ENCODE results near the gene S1PR3. TPM values are rescaled to one million over a fixed set of nuclear protein-coding genes. Genes with fewer than 3 reads are reported as not detected.

Gene S1PR3
- polyA plus RNA-seq, 2 of the 4 experiments (the other 2 are of a cell fraction): 26.4 to 33.7 TPM

GRCh38 chr9:88947581-88948573, 43.4 kb upstream of the S1PR3 start:
- TF ChIP-seq MAFK (IDR thresholded peaks at IDR 0.05; ENCODE audit: partially characterized antibody) (peak; percentile 94), FOSL2 (IDR thresholded peaks at IDR 0.05) (no peak), FOSL2 (CRISPR knock-in tag; IDR thresholded peaks at IDR 0.05) (no peak), NFE2L2 (conservative IDR thresholded peaks at IDR 0.05; ENCODE audit: low read length) (0 out of 2 replicates have a peak, but pooled peaks have one; percentile 31)

GRCh38 chr9:88949425-88949824, 41.8 kb upstream of the S1PR3 start:
- ChIA-PET CTCF (interaction anchor here (1.6 kb wide), 1 partner anchor 52 kb away, joined by 5 read pairs; no protein-coding TSS in a partner anchor), POLR2A (no interaction called here)
- peaks cover 48% of the 10 kb centered on the region for H3K4me1 ChIP-seq
- DNase-seq (ENCODE audit: low read depth in 1 of 2, low spot score in 1 of 2) (peak in 1 of 2 experiments; percentile 26), FAIRE-seq (no peak), ATAC-seq (no peak)
- H3K4me3 ChIP-seq: no peak overlapping the region
- 61% methylated on average over 9 of the region's 9 CpGs for WGBS (ENCODE audit: missing lambda C conversion rate)
- no peaks in the 10 kb centered on the region for H3K9me3 ChIP-seq
- TF ChIP-seq MAFK (IDR thresholded peaks at IDR 0.05; ENCODE audit: partially characterized antibody): no peak
- TF ChIP-seq MAX (IDR thresholded peaks at IDR 0.05): no peak
- no peak for TF ChIP-seq ATOH8 (CRISPR knock-in tag; IDR thresholded peaks at IDR 0.05; ENCODE audit: low read depth)
- no peak for TF ChIP-seq CBX8 (IDR thresholded peaks at IDR 0.05)
- TF ChIP-seq RARB (CRISPR knock-in tag; IDR thresholded peaks at IDR 0.05): no peak
- TF ChIP-seq CHD4 (IDR thresholded peaks at IDR 0.05; ENCODE audit: borderline replicate concordance): no peak
- no peak for TF ChIP-seq HDAC2 (IDR thresholded peaks at IDR 0.05)
- TF ChIP-seq PHF8 (IDR thresholded peaks at IDR 0.05; ENCODE audit: borderline replicate concordance, low read depth): no peak
- TF ChIP-seq HES2 (IDR thresholded peaks at IDR 0.05): no peak
- no peak for TF ChIP-seq E2F6 (IDR thresholded peaks at IDR 0.05; ENCODE audit: borderline replicate concordance, low read depth)
- no peak for TF ChIP-seq FOXS1 (CRISPR knock-in tag; IDR thresholded peaks at IDR 0.05)
- TF ChIP-seq NPAS2 (CRISPR knock-in tag; IDR thresholded peaks at IDR 0.05; ENCODE audit: borderline replicate concordance): no peak
- TF ChIP-seq ESRRA (IDR thresholded peaks at IDR 0.05; ENCODE audit: borderline replicate concordance, low read length): no peak
- no peak for TF ChIP-seq RAD21 (conservative IDR thresholded peaks at IDR 0.05 in 1 of 2, IDR thresholded peaks at IDR 0.05 in 1 of 2)
- TF ChIP-seq EP300 (IDR thresholded peaks at IDR 0.05): no peak
- no peak for TF ChIP-seq GATA3 (IDR thresholded peaks at IDR 0.05; ENCODE audit: borderline replicate concordance)
- H3K27ac ChIP-seq: peak overlapping the region; percentile 65 to 82
- peak overlapping the region; percentile 79 for H3K4me2 ChIP-seq

More at GRCh38 chr9:88947581-88948573, 43.4 kb upstream of the S1PR3 start:
- H3K9me3 ChIP-seq: no peaks in the 10 kb centered on the region
- H3K4me1 ChIP-seq: peaks cover 48% of the 10 kb centered on the region
- 0 out of 3 replicates have a peak overlapping the region, but pooled peaks have one; percentile 11 for H3K4me2 ChIP-seq
- CTCF ChIA-PET: no interaction called here
- ATAC-seq (no peak), FAIRE-seq (no peak), DNase-seq (ENCODE audit: low read depth in 1 of 2, low spot score in 1 of 2) (no peak)
- no peak overlapping the region for H3K4me3 ChIP-seq
- peak overlapping the region; percentile 25 to 82; a peak in 4 of 6 replicates for H3K27ac ChIP-seq
- POLR2A ChIA-PET: no interaction called here
- 87% methylated on average over 5 of the region's 5 CpGs for WGBS (ENCODE audit: missing lambda C conversion rate)

GRCh38 chr9:88949961-88950340, 41.3 kb upstream of the S1PR3 start:
- ChIA-PET POLR2A (no interaction called here), CTCF (interaction anchor here (1.6 kb wide), 1 partner anchor 51 kb away, joined by 5 read pairs; no protein-coding TSS in a partner anchor)
- Histone ChIP-seq H3K9me3 (no peaks in the 10 kb centered on the region), H3K4me2 (peak overlapping the region; percentile 79), H3K4me3 (no peak overlapping the region), H3K4me1 (peaks cover 48% of the 10 kb centered on the region), H3K27ac (peak overlapping the region; percentile 65 to 82)
- ATAC-seq: peak; percentile 65 to 71
- TF ChIP-seq HEYL (CRISPR knock-in tag; IDR thresholded peaks at IDR 0.05): no peak
- TF ChIP-seq MAX (IDR thresholded peaks at IDR 0.05): no peak
- no peak for TF ChIP-seq CBX8 (IDR thresholded peaks at IDR 0.05)
- no peak for TF ChIP-seq CBX2 (IDR thresholded peaks at IDR 0.05; ENCODE audit: borderline replicate concordance, low read depth)
- 0 out of 3 replicates have a peak, but pooled peaks have one; percentile 8 for TF ChIP-seq BCL3 (IDR thresholded peaks at IDR 0.05)
- TF ChIP-seq KDM5A (IDR thresholded peaks at IDR 0.05): no peak
- no peak for TF ChIP-seq TFCP2L1 (CRISPR knock-in tag; IDR thresholded peaks at IDR 0.05)
- TF ChIP-seq EP300 (IDR thresholded peaks at IDR 0.05): no peak
- TF ChIP-seq JUN (IDR thresholded peaks at IDR 0.05): peak in 1 of 2 experiments; percentile 1; a peak in 1 of 5 replicates
- no peak for TF ChIP-seq USF2 (IDR thresholded peaks at IDR 0.05)
- no peak for TF ChIP-seq FOSL2 (IDR thresholded peaks at IDR 0.05)
- TF ChIP-seq FOSL2 (CRISPR knock-in tag; IDR thresholded peaks at IDR 0.05): peak; percentile 26
- TF ChIP-seq NFE2L2 (conservative IDR thresholded peaks at IDR 0.05; ENCODE audit: low read length): no peak
- TF ChIP-seq JUNB (IDR thresholded peaks at IDR 0.05): no peak
- no peak for TF ChIP-seq NR3C1 (IDR thresholded peaks at IDR 0.05)
- WGBS (ENCODE audit: missing lambda C conversion rate): 0% methylated on average over 1 of the region's 1 CpG
- FAIRE-seq: no peak
- peak in 1 of 2 experiments; percentile 57 for DNase-seq (ENCODE audit: low read depth in 1 of 2, low spot score in 1 of 2)

Data from A549 (cell line).